ENCODE results near the gene SENP5.

DNA sequence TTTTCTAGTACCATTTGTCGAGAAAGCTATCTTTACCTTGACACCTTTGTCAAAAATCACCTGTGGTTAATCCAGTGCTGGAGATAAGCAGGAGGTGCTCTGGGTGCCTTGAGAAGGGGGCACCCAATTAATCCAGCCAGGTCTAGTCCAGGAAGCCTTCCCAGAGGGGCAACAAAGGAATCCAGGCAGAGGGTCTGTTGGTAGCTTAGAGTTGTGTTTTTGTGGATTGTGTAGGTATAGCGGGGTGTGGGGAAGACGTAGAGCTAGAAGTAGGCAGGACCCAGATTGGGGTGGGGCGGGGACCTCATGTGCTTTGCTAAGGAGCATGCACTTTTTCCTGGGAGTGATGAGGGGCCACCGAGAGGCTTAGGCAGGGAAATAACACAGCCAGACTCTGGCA is 106.9 kb downstream of the SENP5 start:
- TF ChIP-seq, protein P1, sequence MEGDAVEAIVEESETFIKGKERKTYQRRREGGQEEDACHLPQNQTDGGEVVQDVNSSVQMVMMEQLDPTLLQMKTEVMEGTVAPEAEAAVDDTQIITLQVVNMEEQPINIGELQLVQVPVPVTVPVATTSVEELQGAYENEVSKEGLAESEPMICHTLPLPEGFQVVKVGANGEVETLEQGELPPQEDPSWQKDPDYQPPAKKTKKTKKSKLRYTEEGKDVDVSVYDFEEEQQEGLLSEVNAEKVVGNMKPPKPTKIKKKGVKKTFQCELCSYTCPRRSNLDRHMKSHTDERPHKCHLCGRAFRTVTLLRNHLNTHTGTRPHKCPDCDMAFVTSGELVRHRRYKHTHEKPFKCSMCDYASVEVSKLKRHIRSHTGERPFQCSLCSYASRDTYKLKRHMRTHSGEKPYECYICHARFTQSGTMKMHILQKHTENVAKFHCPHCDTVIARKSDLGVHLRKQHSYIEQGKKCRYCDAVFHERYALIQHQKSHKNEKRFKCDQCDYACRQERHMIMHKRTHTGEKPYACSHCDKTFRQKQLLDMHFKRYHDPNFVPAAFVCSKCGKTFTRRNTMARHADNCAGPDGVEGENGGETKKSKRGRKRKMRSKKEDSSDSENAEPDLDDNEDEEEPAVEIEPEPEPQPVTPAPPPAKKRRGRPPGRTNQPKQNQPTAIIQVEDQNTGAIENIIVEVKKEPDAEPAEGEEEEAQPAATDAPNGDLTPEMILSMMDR (IDR thresholded peaks at IDR 0.05), result no peak
- no peak for TF ChIP-seq POLR2A (IDR thresholded peaks at IDR 0.05)

Data from tibial nerve (tissue), 3 donors.